ENCODE data around the gene WDR27. TPM values are rescaled to one million over a fixed set of nuclear protein-coding genes. Genes with fewer than 3 reads are reported as not detected.

Gene WDR27
- total and polyA plus RNA-seq, 10 donors = 17.6 to 69.5 (median 45.7) TPM

- intact Hi-C loops (cut with DNase I; ENCODE audit: low total_unique reads) = no loop called here
- DNase-seq = no peak
- WGBS, 5 donors = 77 to 86% (median 85%) methylated on average over 5 of the region's 5 CpGs
- H3K4me1 ChIP-seq = peaks cover 0 to 4% (median 0%) of the 10 kb centered on the region in 6 donors
- no peaks in the 10 kb centered on the region for H3K36me3 ChIP-seq
- peaks cover 0 to 26% (median 19%) of the 10 kb centered on the region in 8 donors for H3K9me3 ChIP-seq
- H3K27ac ChIP-seq = no peak overlapping the region
- no peak for TF ChIP-seq POLR2A (IDR thresholded peaks at IDR 0.05)
- TF ChIP-seq, protein P1, sequence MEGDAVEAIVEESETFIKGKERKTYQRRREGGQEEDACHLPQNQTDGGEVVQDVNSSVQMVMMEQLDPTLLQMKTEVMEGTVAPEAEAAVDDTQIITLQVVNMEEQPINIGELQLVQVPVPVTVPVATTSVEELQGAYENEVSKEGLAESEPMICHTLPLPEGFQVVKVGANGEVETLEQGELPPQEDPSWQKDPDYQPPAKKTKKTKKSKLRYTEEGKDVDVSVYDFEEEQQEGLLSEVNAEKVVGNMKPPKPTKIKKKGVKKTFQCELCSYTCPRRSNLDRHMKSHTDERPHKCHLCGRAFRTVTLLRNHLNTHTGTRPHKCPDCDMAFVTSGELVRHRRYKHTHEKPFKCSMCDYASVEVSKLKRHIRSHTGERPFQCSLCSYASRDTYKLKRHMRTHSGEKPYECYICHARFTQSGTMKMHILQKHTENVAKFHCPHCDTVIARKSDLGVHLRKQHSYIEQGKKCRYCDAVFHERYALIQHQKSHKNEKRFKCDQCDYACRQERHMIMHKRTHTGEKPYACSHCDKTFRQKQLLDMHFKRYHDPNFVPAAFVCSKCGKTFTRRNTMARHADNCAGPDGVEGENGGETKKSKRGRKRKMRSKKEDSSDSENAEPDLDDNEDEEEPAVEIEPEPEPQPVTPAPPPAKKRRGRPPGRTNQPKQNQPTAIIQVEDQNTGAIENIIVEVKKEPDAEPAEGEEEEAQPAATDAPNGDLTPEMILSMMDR (IDR thresholded peaks at IDR 0.05 in 8 of 11, conservative IDR thresholded peaks at IDR 0.05 in 3 of 11) = peak in 1 of 11 experiments; percentile 12
- no peak overlapping the region for H3K4me3 ChIP-seq
- no peaks in the 10 kb centered on the region for H3K27me3 ChIP-seq (replicated peaks in 1 of 7)
These were observed 214.0 kb downstream of the WDR27 start for GRCh38 chr6:169487579-169488436.

DNA sequence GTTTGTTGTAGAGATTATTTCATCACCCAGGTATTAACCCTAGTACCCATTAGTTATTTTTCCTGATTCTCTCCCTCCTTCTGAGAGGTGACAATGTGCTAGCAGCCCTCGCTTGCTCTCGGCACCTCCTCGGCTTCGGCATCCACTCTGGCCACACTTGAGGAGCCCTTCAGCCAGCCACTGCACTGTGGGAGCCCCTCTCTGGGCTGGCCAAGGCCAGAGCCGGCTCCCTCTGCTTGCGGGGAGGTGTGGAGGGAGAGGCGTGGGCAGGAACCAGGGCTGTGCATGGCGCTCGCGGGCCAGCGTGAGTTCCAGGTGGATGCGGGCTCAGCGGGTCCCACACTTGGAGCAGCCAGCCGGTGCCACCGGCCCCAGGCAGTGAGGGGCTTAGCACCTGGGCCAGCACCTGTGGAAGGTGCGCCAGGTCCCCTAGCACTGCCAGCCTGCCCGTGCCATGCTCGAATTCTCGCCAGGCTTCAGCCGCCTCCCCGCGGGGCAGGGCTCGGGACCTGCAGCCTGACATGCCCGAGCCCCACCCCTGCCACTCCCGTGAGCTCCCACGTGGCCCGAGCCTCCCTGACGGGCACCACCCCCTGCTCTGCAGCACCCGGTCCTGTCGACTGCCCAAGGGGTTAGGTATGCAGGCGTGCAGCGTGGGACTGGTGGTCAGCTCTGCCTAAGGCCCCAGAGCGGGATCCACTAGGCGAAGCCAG lies 221.9 kb downstream of the WDR27 start:
- Histone ChIP-seq H3K4me1 (no peaks in the 10 kb centered on the region), H3K36me3 (peaks cover 0 to 10% (median 0%) of the 10 kb centered on the region in 6 donors), H3K27me3 (replicated peaks in 1 of 7) (no peaks in the 10 kb centered on the region), H3K9me3 (peaks cover 0 to 72% (median 59%) of the 10 kb centered on the region in 8 donors), H3K4me3 (no peak overlapping the region), H3K27ac (no peak overlapping the region)
- TF ChIP-seq POLR2AphosphoS5 (IDR thresholded peaks at IDR 0.05) (no peak), POLR2A (IDR thresholded peaks at IDR 0.05) (no peak)
- TF ChIP-seq, protein P1 (IDR thresholded peaks at IDR 0.05 in 8 of 11, conservative IDR thresholded peaks at IDR 0.05 in 3 of 11) = no peak
- intact Hi-C loops (cut with DNase I; ENCODE audit: low total_unique reads) = no loop called here
- DNase-seq = no peak
- 90 to 98% (median 95%) methylated on average over 17 to 34 of the region's 34 CpGs for WGBS, 5 donors

DNA sequence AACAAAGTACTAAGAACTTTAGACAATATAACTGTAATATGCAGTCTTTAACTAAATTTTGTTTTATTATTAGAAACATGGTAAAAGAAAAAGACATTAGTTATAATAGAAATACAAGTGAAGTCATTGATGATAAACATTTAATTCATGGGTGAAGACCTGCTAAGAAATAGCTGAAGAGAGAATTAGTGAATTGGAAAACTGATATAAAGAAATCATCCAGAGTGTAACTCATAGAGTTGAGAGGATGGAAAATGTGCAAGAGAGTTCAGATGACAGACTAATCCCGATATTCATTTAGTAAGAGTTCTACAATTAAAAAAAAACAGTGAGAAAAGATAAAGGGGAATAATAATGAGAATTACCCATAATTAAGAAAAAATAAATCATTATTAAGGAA lies 227.5 kb downstream of the WDR27 start:
- no peak for TF ChIP-seq POLR2A (IDR thresholded peaks at IDR 0.05)
- TF ChIP-seq, protein P1 (IDR thresholded peaks at IDR 0.05 in 8 of 11, conservative IDR thresholded peaks at IDR 0.05 in 3 of 11) = no peak
- TF ChIP-seq POLR2AphosphoS5 (IDR thresholded peaks at IDR 0.05) = no peak
- WGBS, 5 donors = 87 to 98% (median 94%) methylated on average over 1 of the region's 1 CpG
- DNase-seq = no peak
- H3K4me3 ChIP-seq = no peak overlapping the region
- H3K36me3 ChIP-seq = no peaks in the 10 kb centered on the region
- H3K4me1 ChIP-seq = no peaks in the 10 kb centered on the region
- peaks cover 0 to 67% (median 46%) of the 10 kb centered on the region in 8 donors for H3K9me3 ChIP-seq
- intact Hi-C loops (cut with DNase I; ENCODE audit: low total_unique reads) = no loop called here
- no peak overlapping the region for H3K27ac ChIP-seq
- no peaks in the 10 kb centered on the region for H3K27me3 ChIP-seq (replicated peaks in 1 of 7)

- intact Hi-C loops (cut with DNase I; ENCODE audit: low total_unique reads) = no loop called here
- Histone ChIP-seq H3K9me3 (peaks cover 0 to 74% (median 51%) of the 10 kb centered on the region in 8 donors), H3K27me3 (replicated peaks in 1 of 7) (no peaks in the 10 kb centered on the region), H3K4me1 (no peaks in the 10 kb centered on the region), H3K36me3 (no peaks in the 10 kb centered on the region), H3K27ac (peak overlapping the region in 4 of 8 donors; percentile 3 to 47 (median 26)), H3K4me3 (no peak overlapping the region)
- no peak for DNase-seq
- TF ChIP-seq POLR2AphosphoS5 (IDR thresholded peaks at IDR 0.05) = no peak
- TF ChIP-seq POLR2A (IDR thresholded peaks at IDR 0.05) = no peak
- TF ChIP-seq, protein P1 (IDR thresholded peaks at IDR 0.05 in 8 of 11, conservative IDR thresholded peaks at IDR 0.05 in 3 of 11) = no peak
- WGBS, 5 donors = 61 to 72% (median 63%) methylated on average over 1 of the region's 1 CpG
These were observed 228.2 kb downstream of the WDR27 start for GRCh38 chr6:169473663-169474062.

All from spleen (tissue), 11 donors.